Fibroblast of the conjunctiva (primary cell): ENCODE results near the gene VTN.

Experiments
- DNase-seq: peaks from one replicate; pipeline ENCODE4 v3.0.0-alpha.2; 2010; ENCODE audit warnings: low read depth

The VTN gene

DNA sequence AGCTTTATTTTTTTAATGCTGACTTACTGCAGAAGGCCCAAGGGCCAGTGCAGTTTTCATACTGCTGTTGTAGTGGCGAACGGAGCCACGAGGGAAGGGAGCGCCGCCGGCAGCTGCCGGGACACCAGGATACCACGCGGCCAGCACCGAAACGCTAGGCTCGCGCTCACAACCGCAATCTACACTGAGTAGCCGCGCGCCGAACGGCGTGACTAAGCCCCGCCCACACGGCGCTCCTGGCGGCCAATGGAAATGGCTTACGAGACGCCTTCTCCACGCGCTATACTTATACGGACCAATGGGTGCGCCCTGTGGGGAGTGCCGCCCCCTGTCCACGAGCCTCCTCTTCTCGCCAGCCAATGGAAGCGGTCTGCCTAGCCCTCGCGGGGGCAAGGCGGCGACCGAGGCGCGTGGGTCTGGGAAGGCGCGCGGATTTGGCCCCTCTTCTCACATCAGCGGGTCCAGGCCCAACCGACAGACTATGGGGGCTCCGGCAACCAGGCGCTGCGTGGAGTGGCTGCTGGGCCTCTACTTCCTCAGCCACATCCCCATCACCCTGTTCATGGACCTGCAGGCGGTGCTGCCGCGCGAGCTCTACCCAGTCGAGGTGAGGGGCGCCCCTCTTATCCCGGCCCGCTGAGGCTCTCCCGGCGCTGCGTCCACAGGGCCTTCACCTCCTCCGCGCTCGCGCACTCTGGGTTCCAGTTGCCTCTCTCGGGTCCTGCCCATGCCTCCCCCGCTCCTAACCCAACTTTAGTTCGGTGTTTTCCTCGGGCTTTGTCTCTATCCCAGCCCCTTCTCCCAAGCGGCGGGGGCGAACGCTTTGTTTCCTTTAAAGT is 51.1 kb downstream of the VTN start, which contains the start of gene TMEM97:
TSS of gene TMEM97 (plus strand) at position 442 of the 839 bp plus-strand sequence. CDS start at position 482, 40 bp downstream.
- peak; percentile 94 for DNase-seq

DNA sequence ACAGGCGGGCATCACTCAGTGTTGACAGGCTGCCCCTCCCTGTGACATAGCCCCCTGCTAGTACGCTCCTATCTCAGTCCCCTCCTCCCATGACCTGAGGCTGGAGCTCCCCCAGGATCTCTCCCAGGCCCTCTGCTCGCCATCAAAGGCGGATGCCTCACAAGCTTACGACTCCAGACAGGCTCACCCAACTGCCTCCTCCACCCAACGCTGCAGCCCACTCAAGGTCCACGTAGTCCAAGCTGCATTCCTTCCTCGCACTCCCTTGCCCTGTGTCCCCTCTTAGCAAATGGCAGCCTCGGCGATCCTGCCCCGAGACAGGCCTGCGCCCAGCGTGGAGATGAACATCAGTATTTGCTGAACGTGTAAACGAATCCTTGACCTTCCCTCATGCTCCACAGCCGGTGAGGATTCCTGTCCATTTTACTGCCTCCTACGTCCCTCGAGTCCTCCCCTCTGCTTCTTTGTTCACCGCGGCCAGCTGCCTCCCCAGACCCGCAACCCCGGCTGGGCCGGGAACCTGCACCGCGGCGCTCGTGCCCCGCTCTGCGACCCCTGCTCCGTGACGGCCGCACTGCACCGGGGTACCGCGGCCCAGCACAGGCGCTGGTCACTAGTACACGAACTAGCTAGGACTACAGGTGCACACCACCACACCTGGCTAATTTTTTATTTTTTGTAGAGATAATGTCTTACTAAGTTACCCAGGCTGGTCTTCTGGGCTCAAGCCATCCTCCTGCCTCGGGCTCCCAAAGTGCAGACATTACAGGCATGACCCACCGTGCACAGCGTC is 51.9 kb downstream of the VTN start:
- DNase-seq: no peak
